ENCODE measurements around the gene ABCC2.
"Not testable (repeated sequence)": the region's sequence is repeated elsewhere in the genome, so short reads cannot be mapped to it uniquely, and the experiment has no call there.

Gene ABCC2

GRCh38 chr10:99855479-99856071 lies 73.1 kb downstream of the ABCC2 start:
- DNase-seq (ENCODE audit: low read depth) = no peak

GRCh38 chr10:99858849-99859248 lies 76.4 kb downstream of the ABCC2 start:
- DNase-seq (ENCODE audit: low read depth) = no peak
- no peak overlapping the region for H3K4me3 ChIP-seq (ENCODE audit: low read length)
- TF ChIP-seq CTCF (conservative IDR thresholded peaks at IDR 0.05; ENCODE audit: low read length) = no peak

More at GRCh38 chr10:99855479-99856071, 73.1 kb downstream of the ABCC2 start:
- TF ChIP-seq CTCF (conservative IDR thresholded peaks at IDR 0.05; ENCODE audit: low read length) = no peak
- no peak overlapping the region for H3K4me3 ChIP-seq (ENCODE audit: low read length)

- TF ChIP-seq CTCF (conservative IDR thresholded peaks at IDR 0.05; ENCODE audit: low read length) = peak; percentile 19
- DNase-seq (ENCODE audit: low read depth) = no peak
- no peak overlapping the region for H3K4me3 ChIP-seq (ENCODE audit: low read length)
These were observed 77.1 kb downstream of the ABCC2 start for GRCh38 chr10:99859585-99859984.

- TF ChIP-seq CTCF (conservative IDR thresholded peaks at IDR 0.05; ENCODE audit: low read length) = no peak
- H3K4me3 ChIP-seq (ENCODE audit: low read length) = no peak overlapping the region
- DNase-seq (ENCODE audit: low read depth) = no peak
These were observed 78.0 kb downstream of the ABCC2 start for GRCh38 chr10:99860466-99860865.

GRCh38 chr10:99863535-99864240 lies 81.2 kb downstream of the ABCC2 start:
- peak; percentile 97 for DNase-seq (ENCODE audit: low read depth)
- not testable (repeated sequence) for H3K4me3 ChIP-seq (ENCODE audit: low read length)

- DNase-seq (ENCODE audit: low read depth); H3K4me3 ChIP-seq (ENCODE audit: low read length): not testable (repeated sequence)
These were observed 84.8 kb downstream of the ABCC2 start for GRCh38 chr10:99867250-99867649.

GRCh38 chr10:99869581-99870122 lies 87.2 kb downstream of the ABCC2 start:
- no peak overlapping the region for H3K4me3 ChIP-seq (ENCODE audit: low read length)
- no peak for DNase-seq (ENCODE audit: low read depth)
- TF ChIP-seq CTCF (conservative IDR thresholded peaks at IDR 0.05; ENCODE audit: low read length) = no peak

- no peak for DNase-seq (ENCODE audit: low read depth)
- H3K4me3 ChIP-seq (ENCODE audit: low read length) = no peak overlapping the region
- no peak for TF ChIP-seq CTCF (conservative IDR thresholded peaks at IDR 0.05; ENCODE audit: low read length)
These were observed 87.8 kb downstream of the ABCC2 start for GRCh38 chr10:99870123-99870730.

Data from AG10803 (cell line).